Epithelial cell of esophagus (primary cell): ENCODE data around the gene APOD.

Experiments
- DNase-seq: peaks from one replicate; pipeline ENCODE4 v3.0.0; 2010; ENCODE audit warnings: low read depth
- H3K4me3 ChIP-seq: 2 replicates; pipeline ENCODE4 v1.5.1; 2011; ENCODE audit warnings: mild to moderate bottlenecking, low read length, control low read depth
- TF ChIP-seq, protein P1 (sequence below): IDR thresholded peaks from 2 replicates; pipeline ENCODE4 v1.5.1; 2011; ENCODE audit warnings: low read depth, mild to moderate bottlenecking, low read length, control low read depth, inconsistent platforms; ENCODE audit not compliant: insufficient read depth; ENCODE audit errors: missing control alignments

Gene APOD

DNA sequence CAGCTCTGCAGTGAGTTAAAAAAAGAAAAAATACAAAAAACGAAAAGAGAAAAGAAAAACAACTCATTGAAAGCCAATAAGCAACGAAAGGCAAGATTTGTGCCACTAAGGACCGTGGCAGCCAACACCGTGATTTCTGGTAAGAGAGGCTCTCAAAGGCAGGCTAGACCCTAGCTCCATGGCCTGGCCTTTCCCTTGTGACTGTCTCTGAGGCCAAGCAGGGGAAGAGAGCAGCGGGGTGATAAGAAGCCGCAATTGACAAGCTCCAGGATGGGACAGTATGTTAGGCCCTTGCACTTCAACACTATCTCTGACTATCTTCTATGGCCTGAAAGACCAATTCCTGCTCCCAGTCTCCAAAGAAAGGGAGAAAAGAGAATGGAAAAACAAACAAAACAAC lies 12.4 kb downstream of the APOD start:
- TF ChIP-seq, protein P1, sequence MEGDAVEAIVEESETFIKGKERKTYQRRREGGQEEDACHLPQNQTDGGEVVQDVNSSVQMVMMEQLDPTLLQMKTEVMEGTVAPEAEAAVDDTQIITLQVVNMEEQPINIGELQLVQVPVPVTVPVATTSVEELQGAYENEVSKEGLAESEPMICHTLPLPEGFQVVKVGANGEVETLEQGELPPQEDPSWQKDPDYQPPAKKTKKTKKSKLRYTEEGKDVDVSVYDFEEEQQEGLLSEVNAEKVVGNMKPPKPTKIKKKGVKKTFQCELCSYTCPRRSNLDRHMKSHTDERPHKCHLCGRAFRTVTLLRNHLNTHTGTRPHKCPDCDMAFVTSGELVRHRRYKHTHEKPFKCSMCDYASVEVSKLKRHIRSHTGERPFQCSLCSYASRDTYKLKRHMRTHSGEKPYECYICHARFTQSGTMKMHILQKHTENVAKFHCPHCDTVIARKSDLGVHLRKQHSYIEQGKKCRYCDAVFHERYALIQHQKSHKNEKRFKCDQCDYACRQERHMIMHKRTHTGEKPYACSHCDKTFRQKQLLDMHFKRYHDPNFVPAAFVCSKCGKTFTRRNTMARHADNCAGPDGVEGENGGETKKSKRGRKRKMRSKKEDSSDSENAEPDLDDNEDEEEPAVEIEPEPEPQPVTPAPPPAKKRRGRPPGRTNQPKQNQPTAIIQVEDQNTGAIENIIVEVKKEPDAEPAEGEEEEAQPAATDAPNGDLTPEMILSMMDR = no peak
- no peak overlapping the region for H3K4me3 ChIP-seq
- DNase-seq = no peak

DNA sequence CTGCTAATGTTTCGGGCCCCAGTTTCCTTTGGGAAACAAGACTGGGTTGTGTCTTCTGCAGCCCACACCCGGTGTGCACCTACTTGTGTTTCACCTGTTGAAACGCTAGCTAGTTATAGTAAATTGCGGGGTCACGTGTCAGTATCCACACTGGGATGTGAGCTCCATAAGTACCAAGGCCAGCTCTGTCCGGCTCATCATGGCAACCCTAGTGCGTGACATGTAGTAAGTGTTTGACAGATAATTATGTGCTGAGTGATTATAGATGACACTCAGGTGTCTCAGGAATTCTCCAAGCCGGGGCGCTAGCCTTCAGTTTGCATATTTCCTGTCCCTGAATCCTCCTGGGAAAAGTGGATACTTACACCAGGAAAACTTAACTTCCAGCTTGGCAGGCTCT lies 12.8 kb downstream of the APOD start:
- no peak for DNase-seq
- no peak overlapping the region for H3K4me3 ChIP-seq
- TF ChIP-seq, protein P1 = no peak

DNA sequence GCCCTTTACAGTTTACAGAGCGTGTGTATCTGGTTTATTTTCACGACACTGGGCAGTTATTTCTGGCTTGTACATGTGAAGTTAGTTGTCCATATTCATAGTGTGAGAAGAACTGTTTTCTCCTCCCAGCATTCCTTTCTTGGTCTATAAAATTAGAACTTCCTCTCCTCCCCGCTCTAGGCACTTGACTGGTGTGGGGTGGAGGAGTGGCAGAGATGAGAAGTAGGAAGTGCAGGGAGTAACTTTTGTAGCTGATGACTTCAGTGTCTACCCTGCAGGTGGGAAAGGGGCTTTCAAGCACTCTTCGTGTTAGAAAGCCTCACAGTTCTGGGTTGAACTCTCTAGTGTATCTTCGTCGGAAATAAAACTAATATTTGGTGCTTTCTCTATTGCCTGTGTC lies 13.4 kb downstream of the APOD start:
- DNase-seq = no peak
- H3K4me3 ChIP-seq = no peak overlapping the region
- TF ChIP-seq, protein P1 = no peak

DNA sequence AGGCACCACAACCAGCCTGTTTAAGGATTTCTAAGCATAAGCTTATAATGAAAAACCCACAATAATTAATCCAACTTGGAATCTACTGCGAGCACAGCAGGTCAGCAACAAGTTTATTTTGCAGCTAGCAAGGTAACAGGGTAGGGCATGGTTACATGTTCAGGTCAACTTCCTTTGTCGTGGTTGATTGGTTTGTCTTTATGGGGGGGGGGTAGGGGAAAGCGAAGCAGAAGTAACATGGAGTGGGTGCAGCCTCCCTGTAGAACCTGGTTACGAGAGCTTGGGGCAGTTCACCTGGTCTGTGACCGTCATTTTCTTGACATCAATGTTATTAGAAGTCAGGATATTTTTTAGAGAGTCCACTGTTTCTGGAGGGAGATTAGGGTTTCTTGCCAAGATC lies 15.1 kb downstream of the APOD start:
- no peak overlapping the region for H3K4me3 ChIP-seq
- no peak for DNase-seq
- TF ChIP-seq, protein P1 = no peak

DNA sequence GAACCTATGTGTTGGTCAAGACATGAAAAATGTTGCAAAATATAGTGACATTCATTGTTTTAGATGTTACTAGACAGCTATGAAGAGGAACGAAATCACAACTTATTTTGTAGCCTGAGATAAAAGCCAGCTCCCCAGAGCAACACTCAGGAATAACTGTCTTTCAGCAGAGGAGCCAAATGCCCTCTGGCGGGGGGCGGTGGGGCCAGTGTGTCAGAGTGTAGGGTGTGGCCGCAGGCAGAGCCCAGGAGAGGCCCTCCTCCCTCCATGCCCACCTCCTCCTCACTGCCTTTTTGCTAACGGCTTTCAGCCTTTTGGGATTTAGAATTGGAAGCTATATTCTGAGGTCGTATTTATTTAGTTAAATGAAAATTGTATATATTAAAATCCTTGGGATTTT lies 16.9 kb downstream of the APOD start:
- TF ChIP-seq, protein P1 = no peak
- H3K4me3 ChIP-seq = no peak overlapping the region
- peak; percentile 45 for DNase-seq

DNA sequence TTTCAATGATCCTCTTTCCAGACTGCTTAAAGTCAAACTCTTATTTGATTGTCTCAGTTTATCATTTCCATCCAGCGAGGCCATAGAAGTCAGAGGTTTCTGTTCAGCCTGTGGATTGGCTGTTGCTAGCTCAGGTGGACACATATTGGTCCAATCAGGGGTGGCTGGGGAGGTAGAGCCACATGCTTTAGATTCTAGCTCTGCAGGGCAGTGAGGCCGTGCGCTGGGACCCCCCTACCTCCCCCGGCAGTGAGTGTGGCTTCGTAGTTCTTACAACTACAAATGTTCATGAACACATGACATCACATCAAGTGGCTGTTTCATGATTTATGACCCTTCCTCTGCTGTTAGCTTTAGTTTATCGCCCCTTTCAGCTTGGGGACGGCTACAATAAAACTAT lies 18.0 kb downstream of the APOD start:
- DNase-seq = no peak
- H3K4me3 ChIP-seq = no peak overlapping the region
- TF ChIP-seq, protein P1 = no peak

DNA sequence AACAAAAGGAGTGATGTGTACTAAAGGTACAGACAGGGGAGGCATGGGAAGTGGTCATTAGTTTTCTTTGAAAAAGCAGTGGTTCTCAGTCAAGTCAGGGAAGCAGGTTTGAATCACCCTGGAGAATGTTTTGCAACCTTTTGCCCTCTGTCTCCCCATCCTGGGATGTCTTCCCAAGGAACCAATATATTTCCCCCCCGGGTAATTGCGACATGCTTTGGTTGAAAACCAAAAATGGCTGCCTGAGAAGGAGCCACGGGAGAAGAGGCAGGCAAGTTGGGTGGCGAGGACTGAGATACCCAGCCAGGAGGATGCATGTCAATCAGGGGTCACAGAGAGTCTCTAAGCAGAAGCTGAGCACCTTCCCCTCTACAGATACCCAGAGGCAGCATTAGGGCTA lies 20.4 kb downstream of the APOD start:
- TF ChIP-seq, protein P1 = no peak
- no peak overlapping the region for H3K4me3 ChIP-seq
- DNase-seq = no peak
